Measurements from ENCODE around the gene TNP2. TPM values are rescaled to one million over a fixed set of nuclear protein-coding genes. Genes with fewer than 3 reads are reported as not detected.

TNP2 gene
- total RNA-seq, 1 experiment from 2014 or later = not detected

- in situ Hi-C loops (cut with HindIII; ENCODE audit: low pct_unique_long_range_greater_than_20kb, low sequenced_read_pairs) = no loop called here
- DNase-seq (ENCODE audit: low read depth, low spot score) = no peak
These were observed 4.8 kb downstream of the TNP2 start for GRCh38 chr16:11264155-11264832.

GRCh38 chr16:11263737-11264136 is 5.4 kb downstream of the TNP2 start:
- in situ Hi-C loops (cut with HindIII; ENCODE audit: low pct_unique_long_range_greater_than_20kb, low sequenced_read_pairs) = no loop called here
- no peak for DNase-seq (ENCODE audit: low read depth, low spot score)

DNA sequence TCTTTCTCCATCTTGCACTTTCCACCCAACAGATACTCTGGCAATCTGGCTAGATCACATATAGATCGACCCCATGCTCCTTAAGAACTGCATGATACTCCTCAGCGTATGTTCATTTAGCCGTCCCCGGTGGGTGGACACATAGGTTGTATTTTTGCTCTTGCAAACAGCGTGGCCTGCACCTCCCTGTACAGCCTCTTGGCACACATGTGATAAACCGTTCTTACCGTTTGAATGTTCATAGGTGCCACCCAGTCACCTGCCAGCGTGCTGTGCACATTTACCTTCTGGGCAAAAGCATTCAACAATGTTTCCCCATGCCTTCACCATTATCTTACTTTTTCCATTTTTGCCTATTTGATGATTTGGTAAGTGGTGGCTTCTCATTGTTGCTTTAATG is 6.2 kb downstream of the TNP2 start:
- in situ Hi-C loops (cut with HindIII; ENCODE audit: low pct_unique_long_range_greater_than_20kb, low sequenced_read_pairs) = no loop called here
- no peak for DNase-seq (ENCODE audit: low read depth, low spot score)

DNA sequence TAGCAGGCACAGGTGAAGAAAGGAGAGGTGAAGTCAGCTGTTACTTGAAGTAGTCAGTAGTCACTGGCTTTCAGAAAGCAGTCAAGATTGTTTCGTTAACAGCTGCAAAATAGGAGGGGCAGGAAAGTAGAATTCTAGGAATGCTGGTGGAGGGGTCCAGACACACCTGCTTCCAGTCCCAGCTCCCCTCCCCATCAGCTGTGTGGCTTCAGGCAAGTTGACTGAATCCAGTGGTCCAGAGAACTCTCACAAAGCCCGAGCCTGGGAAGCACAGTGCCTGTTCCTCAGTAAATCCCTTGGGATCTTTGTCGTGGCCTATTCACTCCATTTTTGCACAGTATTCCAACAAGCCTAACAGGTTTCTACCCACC is 8.5 kb downstream of the TNP2 start:
- no peak for DNase-seq (ENCODE audit: low read depth, low spot score)
- in situ Hi-C loops (cut with HindIII; ENCODE audit: low pct_unique_long_range_greater_than_20kb, low sequenced_read_pairs) = no loop called here

DNA sequence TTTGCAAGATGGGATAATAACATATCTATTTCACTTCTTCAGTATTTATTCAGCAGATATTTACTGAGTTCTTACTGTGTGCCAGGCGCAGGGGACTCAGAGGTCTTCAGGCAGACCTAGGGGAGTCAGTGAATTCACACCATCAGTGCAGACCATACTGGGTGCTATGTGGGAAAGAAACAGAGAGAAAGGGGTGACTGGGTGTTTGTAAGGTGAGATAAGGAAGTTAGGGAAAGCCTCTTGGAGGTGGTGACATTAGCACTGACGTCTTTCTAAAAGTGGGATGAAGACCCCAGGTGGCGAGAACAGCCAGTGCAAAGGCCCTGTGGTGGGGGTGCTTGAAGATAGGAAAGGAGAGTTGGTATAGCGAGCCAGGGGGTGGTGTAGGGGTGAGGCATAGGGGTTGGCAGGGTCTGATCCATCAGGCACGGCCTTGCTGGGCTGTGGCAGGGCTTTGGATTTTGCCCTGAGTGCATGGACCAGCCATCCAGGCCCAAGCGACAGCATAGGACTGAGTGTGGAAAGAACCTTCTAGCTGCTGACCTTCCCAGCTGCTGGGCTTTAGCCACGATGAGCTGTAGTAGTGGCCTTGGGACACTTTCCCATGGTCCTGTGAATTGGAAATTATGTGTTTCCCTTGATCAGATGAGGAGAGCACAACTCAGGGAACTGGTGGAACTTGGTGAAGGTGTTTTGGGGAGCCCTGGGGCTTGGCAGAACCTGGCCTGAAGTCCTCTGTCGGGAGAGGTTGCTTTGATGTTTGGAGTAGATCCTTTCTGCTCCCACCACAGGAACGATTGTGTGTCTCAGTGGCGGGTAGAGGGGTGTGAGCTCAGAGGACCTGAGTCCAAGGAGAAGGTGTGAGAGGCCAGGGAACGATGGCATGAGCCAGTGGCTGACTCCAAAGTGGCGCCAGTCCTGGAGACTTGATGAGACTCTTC is 9.2 kb downstream of the TNP2 start:
- in situ Hi-C loops (cut with HindIII; ENCODE audit: low pct_unique_long_range_greater_than_20kb, low sequenced_read_pairs) = no loop called here
- DNase-seq (ENCODE audit: low read depth, low spot score) = no peak

- in situ Hi-C loops (cut with HindIII; ENCODE audit: low pct_unique_long_range_greater_than_20kb, low sequenced_read_pairs) = no loop called here
These were observed 10.3 kb downstream of the TNP2 start for GRCh38 chr16:11258553-11259492.

DNA sequence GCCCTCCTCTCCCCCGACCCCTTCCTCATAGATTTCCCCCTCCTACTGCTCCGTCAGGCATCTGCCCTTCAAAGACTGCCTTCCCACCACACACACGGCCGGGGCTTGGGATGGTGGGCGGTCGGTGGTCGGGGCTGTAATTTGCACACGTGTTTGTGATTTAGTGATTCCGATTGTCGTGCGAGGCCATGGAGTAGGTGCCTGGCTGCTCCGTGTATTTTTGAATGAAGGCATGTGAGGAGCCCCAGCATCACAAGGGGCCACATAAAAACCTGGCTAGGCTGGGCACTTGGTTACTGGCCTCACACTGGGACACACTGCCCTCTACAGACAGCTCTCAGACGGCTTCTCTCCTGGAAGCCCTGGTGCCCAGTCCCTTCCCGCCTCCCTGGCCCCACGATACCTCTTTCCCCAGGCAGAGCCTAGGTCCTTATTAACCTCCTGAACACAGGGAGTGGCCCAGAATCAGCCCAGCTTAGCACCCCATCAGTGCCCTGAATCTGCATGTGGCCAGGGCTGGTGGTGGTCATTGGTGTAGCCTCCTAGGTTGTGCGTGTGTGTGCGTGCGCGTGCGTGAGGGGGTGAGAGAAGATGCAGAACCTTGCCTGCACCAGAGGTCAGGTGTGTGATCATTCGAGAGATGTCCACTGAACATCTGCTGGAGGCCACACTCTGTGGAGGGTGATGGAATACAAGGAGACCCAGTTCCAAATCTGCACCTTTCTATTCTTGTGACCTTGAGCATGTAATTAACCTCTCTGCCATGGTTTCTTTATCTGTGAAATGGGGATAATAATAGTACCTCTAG is 11.8 kb downstream of the TNP2 start:
- in situ Hi-C loops (cut with HindIII; ENCODE audit: low pct_unique_long_range_greater_than_20kb, low sequenced_read_pairs) = no loop called here
- peak; percentile 87 for DNase-seq (ENCODE audit: low read depth, low spot score)

More at GRCh38 chr16:11258553-11259492, 10.3 kb downstream of the TNP2 start:
- peak; percentile 24 for DNase-seq (ENCODE audit: low read depth, low spot score)

DNA sequence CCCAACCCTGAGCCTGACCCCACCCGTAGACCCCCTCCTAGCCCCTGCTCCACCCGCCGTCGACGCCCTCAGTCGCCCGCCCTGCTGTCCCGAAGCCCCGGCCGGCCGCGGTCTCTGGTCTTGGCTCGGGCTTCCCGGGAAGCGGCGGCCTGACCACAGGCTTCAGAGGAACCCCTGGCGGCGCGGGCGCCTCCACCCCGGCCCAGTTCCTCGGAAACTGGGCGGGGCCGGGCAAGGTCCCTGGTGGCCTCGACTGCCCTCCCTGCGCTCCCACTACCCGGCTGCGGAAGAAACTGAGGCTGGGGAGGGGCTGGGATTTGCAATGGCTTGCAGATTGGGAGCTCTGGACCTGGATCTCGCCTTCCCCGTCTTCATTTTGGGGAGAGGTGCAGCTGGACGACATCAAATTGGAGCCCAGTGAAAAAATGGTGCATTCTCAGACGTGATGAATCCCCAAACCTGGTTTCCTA is 12.4 kb downstream of the TNP2 start:
- DNase-seq (ENCODE audit: low read depth, low spot score) = peak; percentile 26
- in situ Hi-C loops (cut with HindIII; ENCODE audit: low pct_unique_long_range_greater_than_20kb, low sequenced_read_pairs) = no loop called here

DNA sequence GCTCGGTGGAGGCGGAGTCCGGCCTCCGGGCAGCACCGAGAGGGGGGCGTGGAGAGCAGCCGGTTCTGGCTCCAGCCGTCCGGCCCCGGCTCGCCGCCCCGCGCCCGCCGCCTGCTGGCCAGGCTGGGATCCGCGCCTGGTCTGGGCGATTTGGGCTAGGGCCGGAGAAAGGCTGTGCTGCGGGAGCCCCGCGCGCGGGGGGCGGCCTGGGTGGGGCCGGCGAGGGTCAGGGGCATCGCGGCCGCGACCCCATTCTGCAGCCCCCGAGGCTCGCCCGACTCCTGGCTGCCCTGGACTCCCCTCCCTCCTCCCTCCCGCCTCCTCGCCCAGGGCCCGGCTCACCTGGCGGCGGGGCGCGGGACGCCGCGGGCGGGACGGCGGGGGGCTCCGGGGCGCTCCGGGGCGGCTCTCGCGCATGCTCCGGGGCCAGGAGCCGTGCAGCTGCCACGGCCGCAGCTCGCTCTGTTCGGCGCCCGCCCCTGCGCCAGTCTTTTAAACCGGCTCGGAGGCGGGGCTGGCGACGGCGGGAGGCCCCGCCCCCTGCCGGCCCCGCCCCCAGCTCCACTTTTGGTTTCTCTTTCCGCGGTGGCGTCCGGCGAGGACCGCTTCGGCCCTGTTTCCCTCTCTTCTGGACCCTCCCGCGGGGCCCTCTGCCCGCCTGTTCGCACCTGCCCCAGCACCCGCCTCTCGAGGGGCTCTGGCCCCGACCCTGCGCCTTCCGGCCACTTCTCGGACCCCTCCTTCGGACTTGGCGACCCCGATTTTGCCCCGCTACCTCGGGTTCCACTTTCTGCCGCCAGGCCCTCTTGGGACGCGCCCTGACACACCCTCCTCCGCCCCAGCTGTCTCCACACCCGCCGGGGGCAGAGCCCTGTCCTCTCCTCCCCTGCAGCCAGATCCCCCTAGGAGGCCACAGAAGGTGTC is 13.1 kb downstream of the TNP2 start, which contains the start of gene SOCS1:
TSS of gene SOCS1 (minus strand) at position 468 of the 924 bp plus-strand sequence. CDS start 726 bp downstream, outside the sequence.
- in situ Hi-C loops (cut with HindIII; ENCODE audit: low pct_unique_long_range_greater_than_20kb, low sequenced_read_pairs) = no loop called here
- DNase-seq (ENCODE audit: low read depth, low spot score) = peak; percentile 74

DNA sequence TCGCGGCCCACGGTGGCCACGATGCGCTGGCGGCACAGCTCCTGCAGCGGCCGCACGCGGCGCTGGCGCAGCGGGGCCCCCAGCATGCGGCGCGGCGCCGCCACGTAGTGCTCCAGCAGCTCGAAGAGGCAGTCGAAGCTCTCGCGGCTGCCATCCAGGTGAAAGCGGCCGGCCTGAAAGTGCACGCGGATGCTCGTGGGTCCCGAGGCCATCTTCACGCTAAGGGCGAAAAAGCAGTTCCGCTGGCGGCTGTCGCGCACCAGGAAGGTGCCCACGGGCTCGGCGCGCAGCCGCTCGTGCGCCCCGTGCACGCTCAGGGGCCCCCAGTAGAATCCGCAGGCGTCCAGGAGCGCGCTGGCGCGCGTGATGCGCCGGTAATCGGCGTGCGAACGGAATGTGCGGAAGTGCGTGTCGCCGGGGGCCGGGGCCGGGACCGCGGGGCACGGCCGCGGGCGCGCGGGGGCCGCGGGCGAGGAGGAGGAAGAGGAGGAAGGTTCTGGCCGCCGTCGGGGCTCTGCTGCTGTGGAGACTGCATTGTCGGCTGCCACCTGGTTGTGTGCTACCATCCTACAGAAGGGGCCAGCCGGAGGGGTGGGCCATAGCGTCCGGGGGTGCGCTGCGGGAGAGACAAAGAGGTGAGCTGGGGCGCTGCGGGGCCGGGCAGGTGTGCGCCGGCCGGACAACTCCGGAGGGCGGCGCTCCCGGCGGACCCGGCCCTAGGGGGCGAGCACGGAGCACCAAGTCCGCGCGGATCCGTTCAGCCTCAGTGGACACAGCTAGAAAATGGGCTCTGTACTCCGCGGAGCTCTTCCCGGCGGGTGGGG is 14.0 kb downstream of the TNP2 start:
- in situ Hi-C loops (cut with HindIII; ENCODE audit: low pct_unique_long_range_greater_than_20kb, low sequenced_read_pairs) = no loop called here
- DNase-seq (ENCODE audit: low read depth, low spot score) = no peak

- in situ Hi-C loops (cut with HindIII; ENCODE audit: low pct_unique_long_range_greater_than_20kb, low sequenced_read_pairs) = no loop called here
- DNase-seq (ENCODE audit: low read depth, low spot score) = no peak
These were observed 14.9 kb downstream of the TNP2 start for GRCh38 chr16:11253995-11254912.

GRCh38 chr16:11253009-11253994 is 15.8 kb downstream of the TNP2 start:
- in situ Hi-C loops (cut with HindIII; ENCODE audit: low pct_unique_long_range_greater_than_20kb, low sequenced_read_pairs) = no loop called here
- DNase-seq (ENCODE audit: low read depth, low spot score) = no peak

GRCh38 chr16:11252482-11252931 is 16.6 kb downstream of the TNP2 start:
- in situ Hi-C loops (cut with HindIII; ENCODE audit: low pct_unique_long_range_greater_than_20kb, low sequenced_read_pairs) = no loop called here
- no peak for DNase-seq (ENCODE audit: low read depth, low spot score)
